HEK293 (cell line): ENCODE results near the gene BTC.

Experiments
- CTCF ChIA-PET: fragments of 350-600 bp; formaldehyde crosslinking; extraction: SDS; loops from one replicate; lab custom pipeline; 2021; ENCODE audit warnings: antibody characterized with exemption; lab: Yijun Ruan, JAX
- POLR2A ChIA-PET: fragments of 300-600 bp; formaldehyde crosslinking; extraction: SDS; loops from one replicate; lab custom pipeline; 2020; ENCODE audit warnings: antibody characterized with exemption, inconsistent platforms; lab: Yijun Ruan, JAX
- H3K27ac ChIP-seq: fragments of 200-500 bp; sonication (Bioruptor generic); 2 replicates; pipeline ENCODE4 v1.5.1; 2014; ENCODE audit warnings: low read depth, low read length, control low read depth, inconsistent platforms; ENCODE audit errors: extremely low read depth
- H3K36me3 ChIP-seq, 2 experiments: fragments of 200-500 bp in 1 of 2; sonication (Bioruptor generic) in 1 of 2; 1 replicate in 1 of 2; 2 replicates in 1 of 2; pipeline ENCODE4 v1.5.1; 2014 to 2017; ENCODE audit warnings: inconsistent platforms in 2 of 2, low read length in 2 of 2; ENCODE audit not compliant: control insufficient read depth in 2 of 2, insufficient read depth in 1 of 2
- H3K4me1 ChIP-seq: fragments of 200-500 bp; sonication (Bioruptor generic); 2 replicates; pipeline ENCODE4 v1.5.1; 2014; ENCODE audit warnings: mild to moderate bottlenecking, low read length, inconsistent platforms; ENCODE audit not compliant: control insufficient read depth, insufficient read depth
- H3K4me3 ChIP-seq: 2 replicates; pipeline ENCODE4 v1.5.1; 2011; ENCODE audit warnings: low read depth, mild to moderate bottlenecking, control low read depth, low read length, moderate library complexity
- H3K9me3 ChIP-seq: fragments of 200-500 bp; sonication (Bioruptor generic); 2 replicates; pipeline ENCODE4 v1.5.1; 2014; ENCODE audit warnings: low read depth, low read length, inconsistent platforms; ENCODE audit not compliant: control insufficient read depth, insufficient read depth
- AEBP2 ChIP-seq: fragments of 450-650 bp; formaldehyde crosslinking; IDR thresholded peaks from 2 replicates; pipeline ENCODE4 v1.5.1; 2016; ENCODE audit warnings: missing biosample characterization, missing genetic modification characterization, borderline replicate concordance
- BCL11A ChIP-seq: fragments of 450-650 bp; formaldehyde crosslinking; IDR thresholded peaks from 2 replicates; pipeline ENCODE4 v1.5.1; 2016; ENCODE audit warnings: low read depth, missing biosample characterization, missing genetic modification characterization
- GLI4 ChIP-seq: fragments of 450-650 bp; formaldehyde crosslinking; IDR thresholded peaks from 2 replicates; pipeline ENCODE4 v1.5.1; 2016; ENCODE audit warnings: missing biosample characterization, missing genetic modification characterization
- KLF1 ChIP-seq: fragments of 450-650 bp; formaldehyde crosslinking; IDR thresholded peaks from 2 replicates; pipeline ENCODE4 v1.5.1; 2016; ENCODE audit warnings: missing biosample characterization, missing genetic modification characterization
- PRDM2 ChIP-seq: fragments of 450-650 bp; formaldehyde crosslinking; IDR thresholded peaks from 2 replicates; pipeline ENCODE4 v1.5.1; 2016; ENCODE audit warnings: missing biosample characterization, missing genetic modification characterization, borderline replicate concordance
- ZBTB26 ChIP-seq: fragments of 450-650 bp; formaldehyde crosslinking; optimal IDR thresholded peaks from 2 replicates; pipeline ENCODE3; 2016; ENCODE audit warnings: missing biosample characterization, mild to moderate bottlenecking, missing genetic modification characterization
- ZNF10 ChIP-seq: fragments of 450-650 bp; formaldehyde crosslinking; IDR thresholded peaks from 2 replicates; pipeline ENCODE4 v1.5.1; 2017; ENCODE audit warnings: missing biosample characterization, missing genetic modification characterization
- ZNF133 ChIP-seq: fragments of 450-650 bp; formaldehyde crosslinking; IDR thresholded peaks from 2 replicates; pipeline ENCODE4 v1.5.1; 2016; ENCODE audit warnings: missing biosample characterization, missing genetic modification characterization
- ZNF148 ChIP-seq: fragments of 450-650 bp; formaldehyde crosslinking; IDR thresholded peaks from 2 replicates; pipeline ENCODE4 v1.5.0; 2017; ENCODE audit warnings: missing biosample characterization, missing genetic modification characterization, borderline replicate concordance
- ZNF221 ChIP-seq: fragments of 450-650 bp; formaldehyde crosslinking; IDR thresholded peaks from 2 replicates; pipeline ENCODE4 v1.5.1; 2017; ENCODE audit warnings: missing biosample characterization, missing genetic modification characterization, borderline replicate concordance
- ZNF248 ChIP-seq: fragments of 450-650 bp; formaldehyde crosslinking; IDR thresholded peaks from 2 replicates; pipeline ENCODE4 v1.5.1; 2017; ENCODE audit warnings: missing biosample characterization, missing genetic modification characterization
- ZNF362 ChIP-seq: fragments of 450-650 bp; formaldehyde crosslinking; IDR thresholded peaks from 2 replicates; pipeline ENCODE4 v1.5.1; 2016; ENCODE audit warnings: missing biosample characterization, missing genetic modification characterization
- ZNF610 ChIP-seq: fragments of 450-650 bp; formaldehyde crosslinking; IDR thresholded peaks from 2 replicates; pipeline ENCODE4 v1.5.1; 2016; ENCODE audit warnings: missing biosample characterization, missing genetic modification characterization, borderline replicate concordance
- ZNF747 ChIP-seq: fragments of 450-650 bp; formaldehyde crosslinking; IDR thresholded peaks from 2 replicates; pipeline ENCODE4 v1.5.1; 2016; ENCODE audit warnings: missing biosample characterization, missing genetic modification characterization
- ZNF76 ChIP-seq: fragments of 450-650 bp; formaldehyde crosslinking; IDR thresholded peaks from 2 replicates; pipeline ENCODE4; 2016; ENCODE audit warnings: low read depth, missing biosample characterization, missing genetic modification characterization, borderline replicate concordance
- ZNF777 ChIP-seq: fragments of 450-650 bp; formaldehyde crosslinking; IDR thresholded peaks from 2 replicates; pipeline ENCODE4 v1.5.1; 2017; ENCODE audit warnings: missing biosample characterization, missing genetic modification characterization, borderline replicate concordance
- ZNF792 ChIP-seq: fragments of 450-650 bp; formaldehyde crosslinking; IDR thresholded peaks from 2 replicates; pipeline ENCODE4 v1.5.1; 2016; ENCODE audit warnings: missing biosample characterization, missing genetic modification characterization
- ZNF830 ChIP-seq: fragments of 450-650 bp; IDR thresholded peaks from 2 replicates; pipeline ENCODE4 v1.5.0; 2018; ENCODE audit warnings: missing biosample characterization, missing genetic modification characterization, low read depth, mild to moderate bottlenecking, moderate library complexity
- ZNF843 ChIP-seq: fragments of 450-650 bp; formaldehyde crosslinking; IDR thresholded peaks from 2 replicates; pipeline ENCODE4 v1.5.1; 2016; ENCODE audit warnings: missing biosample characterization, missing genetic modification characterization
- ZSCAN30 ChIP-seq: fragments of 450-650 bp; IDR thresholded peaks from 2 replicates; pipeline ENCODE4 v1.5.1; 2018; ENCODE audit warnings: missing biosample characterization, mild to moderate bottlenecking, missing genetic modification characterization, moderate library complexity

BTC gene

GRCh38 chr4:74772783-74773182 is 21.5 kb downstream of the BTC start:
- Histone ChIP-seq H3K4me3 (no peak overlapping the region), H3K36me3 (no peaks in the 10 kb centered on the region), H3K4me1 (0 out of 2 replicates have a peak, but pooled peaks cover 3% of the 10 kb centered on the region)
- no peak for TF ChIP-seq AEBP2 (tag by site-specific recombination)
- no peak for TF ChIP-seq ZNF843 (tag by site-specific recombination)
- no peak for TF ChIP-seq ZNF610 (tag by site-specific recombination)
- TF ChIP-seq ZNF10 (tag by site-specific recombination): no peak
- TF ChIP-seq ZNF362 (tag by site-specific recombination): no peak
- TF ChIP-seq ZNF76 (tag by site-specific recombination): no peak
- no peak for TF ChIP-seq ZSCAN30
- TF ChIP-seq ZNF221 (tag by site-specific recombination): no peak
- TF ChIP-seq ZNF830 (tag by site-specific recombination): no peak
- no peak for TF ChIP-seq ZBTB26 (tag by site-specific recombination)
- no peak for TF ChIP-seq ZNF148
- no peak for TF ChIP-seq ZNF248 (tag by site-specific recombination)
- TF ChIP-seq ZNF792: no peak
- no peak for TF ChIP-seq ZNF747 (tag by site-specific recombination)
- TF ChIP-seq BCL11A (tag by site-specific recombination): no peak
- TF ChIP-seq GLI4 (tag by site-specific recombination): no peak
- TF ChIP-seq KLF1 (tag by site-specific recombination): no peak
- TF ChIP-seq PRDM2 (tag by site-specific recombination): no peak
- TF ChIP-seq ZNF777 (tag by site-specific recombination): no peak
- no peak for TF ChIP-seq ZNF133
- TF ChIP-seq, all 188 proteins: peak for 0
- Histone ChIP-seq H3K9me3 (no peaks in the 10 kb centered on the region), H3K27ac (no peak overlapping the region)
- ChIA-PET CTCF (no interaction called here), POLR2A (no interaction called here)
